ENCODE data around the gene NOS3. TPM values are rescaled to one million over a fixed set of nuclear protein-coding genes. Genes with fewer than 3 reads are reported as not detected.
A peak's percentile ranks its signal among the peaks of the same experiment; 100 is the strongest.

Gene NOS3
- total and polyA plus RNA-seq, 9 of the 15 experiments (the other 6 are each of a cell fraction or from before 2014, with no cell fraction given) = 1.1 to 121 (median 23.6) TPM

DNA sequence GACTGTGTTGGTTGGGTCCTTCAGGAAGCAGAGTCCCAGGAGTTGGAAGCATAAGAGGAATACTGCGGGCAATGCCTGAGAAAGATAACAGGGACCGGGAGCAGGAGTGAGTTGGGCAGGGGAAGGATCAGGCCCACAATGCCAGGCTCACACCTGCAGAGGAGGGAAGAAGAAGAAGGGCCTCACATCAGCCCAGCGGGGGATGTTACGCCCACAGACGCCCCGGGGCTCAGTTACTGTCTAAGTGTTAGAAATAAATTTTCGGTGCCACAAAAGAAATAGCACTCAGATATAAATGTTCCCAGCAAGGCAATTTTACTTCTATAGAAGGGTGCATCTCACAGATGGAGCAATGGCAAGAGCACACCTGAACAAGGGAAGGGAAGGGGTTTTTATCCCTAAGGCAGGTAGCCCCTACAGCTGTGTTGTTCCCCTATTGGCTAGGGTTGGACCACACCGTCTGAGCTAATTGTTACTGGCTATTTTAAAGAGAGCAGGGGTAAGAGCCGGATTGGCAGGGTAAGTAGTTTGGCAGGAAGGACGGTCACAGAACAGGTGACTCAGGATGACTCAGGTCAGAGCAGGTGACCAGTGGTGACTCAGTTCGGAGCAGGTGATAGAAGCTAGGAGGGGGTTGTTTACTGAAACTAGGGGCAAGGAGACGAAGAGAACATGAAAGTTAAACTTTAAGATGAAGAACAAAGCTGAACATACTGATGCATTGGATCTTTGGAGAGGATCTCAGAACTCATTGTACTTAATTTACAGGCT, at the start of gene NOS3 (continued):
- TF ChIP-seq, protein P1, sequence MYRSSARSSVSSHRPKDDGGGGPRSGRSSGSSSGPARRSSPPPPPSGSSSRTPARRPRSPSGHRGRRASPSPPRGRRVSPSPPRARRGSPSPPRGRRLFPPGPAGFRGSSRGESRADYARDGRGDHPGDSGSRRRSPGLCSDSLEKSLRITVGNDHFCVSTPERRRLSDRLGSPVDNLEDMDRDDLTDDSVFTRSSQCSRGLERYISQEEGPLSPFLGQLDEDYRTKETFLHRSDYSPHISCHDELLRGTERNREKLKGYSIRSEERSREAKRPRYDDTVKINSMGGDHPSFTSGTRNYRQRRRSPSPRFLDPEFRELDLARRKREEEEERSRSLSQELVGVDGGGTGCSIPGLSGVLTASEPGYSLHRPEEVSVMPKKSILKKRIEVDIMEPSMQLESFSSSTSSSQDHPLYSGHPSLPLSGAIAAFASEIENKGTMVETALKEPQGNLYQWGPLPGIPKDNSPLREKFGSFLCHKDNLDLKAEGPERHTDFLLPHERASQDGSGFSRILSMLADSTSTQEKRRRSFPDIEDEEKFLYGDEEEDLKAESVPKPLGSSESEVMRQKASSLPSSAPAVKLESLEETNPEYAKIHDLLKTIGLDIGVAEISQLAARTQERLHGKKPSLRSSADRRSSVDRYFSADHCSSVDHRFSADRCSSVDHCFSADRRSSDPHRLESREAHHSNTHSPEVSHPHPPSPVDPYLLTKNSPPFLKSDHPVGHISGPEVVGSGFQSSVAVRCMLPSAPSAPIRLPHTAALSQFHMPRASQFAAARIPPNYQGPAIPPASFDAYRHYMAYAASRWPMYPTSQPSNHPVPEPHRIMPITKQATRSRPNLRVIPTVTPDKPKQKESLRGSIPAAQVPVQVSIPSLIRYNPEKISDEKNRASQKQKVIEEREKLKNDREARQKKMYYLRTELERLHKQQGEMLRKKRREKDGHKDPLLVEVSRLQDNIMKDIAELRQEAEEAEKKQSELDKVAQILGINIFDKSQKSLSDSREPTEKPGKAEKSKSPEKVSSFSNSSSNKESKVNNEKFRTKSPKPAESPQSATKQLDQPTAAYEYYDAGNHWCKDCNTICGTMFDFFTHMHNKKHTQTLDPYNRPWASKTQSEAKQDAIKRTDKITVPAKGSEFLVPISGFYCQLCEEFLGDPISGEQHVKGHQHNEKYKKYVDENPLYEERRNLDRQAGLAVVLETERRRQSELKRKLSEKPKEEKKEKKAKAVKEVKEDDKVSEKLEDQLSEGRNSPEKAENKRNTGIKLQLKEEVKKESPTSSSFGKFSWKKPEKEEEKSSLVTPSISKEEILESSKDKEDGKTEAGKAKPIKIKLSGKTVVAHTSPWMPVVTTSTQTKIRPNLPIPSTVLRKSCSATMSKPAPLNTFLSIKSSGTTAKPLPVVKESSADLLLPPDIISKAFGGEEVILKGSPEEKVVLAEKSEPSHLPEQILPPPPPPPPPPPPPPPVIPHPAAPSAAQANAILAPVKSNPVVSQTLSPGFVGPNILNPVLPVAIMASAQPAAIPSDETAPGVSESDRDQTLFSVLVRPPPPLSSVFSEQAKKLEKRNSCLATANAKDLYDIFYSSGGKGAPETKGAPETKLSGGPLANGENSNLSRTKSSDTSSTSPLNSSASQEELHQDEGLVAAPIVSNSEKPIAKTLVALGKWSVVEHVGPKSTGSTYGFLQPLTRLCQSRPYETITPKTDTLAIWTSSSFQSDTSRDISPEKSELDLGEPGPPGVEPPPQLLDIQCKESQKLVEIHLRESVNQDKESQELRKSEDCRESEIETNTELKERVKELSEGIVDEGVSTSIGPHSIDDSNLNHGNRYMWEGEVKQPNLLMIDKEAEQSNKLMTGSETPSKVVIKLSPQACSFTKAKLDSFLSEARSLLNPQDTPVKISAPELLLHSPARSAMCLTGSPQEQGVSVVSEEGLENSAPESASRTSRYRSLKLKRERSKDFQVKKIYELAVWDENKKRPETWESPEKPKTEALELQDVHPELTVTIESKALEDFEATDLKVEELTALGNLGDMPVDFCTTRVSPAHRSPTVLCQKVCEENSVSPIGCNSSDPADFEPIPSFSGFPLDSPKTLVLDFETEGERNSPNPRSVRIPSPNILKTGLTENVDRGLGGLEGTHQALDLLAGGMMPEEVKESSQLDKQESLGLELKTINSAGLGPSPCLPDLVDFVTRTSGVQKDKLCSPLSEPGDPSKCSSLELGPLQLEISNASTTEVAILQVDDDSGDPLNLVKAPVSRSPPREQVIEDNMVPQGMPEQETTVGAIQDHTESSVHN (IDR thresholded peaks at IDR 0.05; ENCODE audit: borderline replicate concordance in 1 of 2, low read depth in 1 of 2) = peak in 1 of 2 experiments; percentile 36; a peak in 1 of 4 replicates
- TF ChIP-seq NFE2L1 (tag; IDR thresholded peaks at IDR 0.05; ENCODE audit: borderline replicate concordance, low read depth) (no peak), TRIM28 (IDR thresholded peaks at IDR 0.05) (peak; percentile 97), TRIM24 (IDR thresholded peaks at IDR 0.05) (peak; percentile 82 to 85; a peak in 3 of 4 replicates), CXXC5 (CRISPR knock-in tag; IDR thresholded peaks at IDR 0.05) (no peak), HOXB6 (CRISPR knock-in tag; IDR thresholded peaks at IDR 0.05; ENCODE audit: borderline replicate concordance) (no peak), ZNF23 (CRISPR knock-in tag; IDR thresholded peaks at IDR 0.05) (no peak), HNRNPK (IDR thresholded peaks at IDR 0.05; ENCODE audit: low read depth, low read length, poor library complexity, severe bottlenecking) (no peak), ZNF217 (CRISPR knock-in tag; IDR thresholded peaks at IDR 0.05) (no peak), ZNF316 (IDR thresholded peaks at IDR 0.05) (peak; percentile 30; the same call in 1 of the 2 replicates), ZNF668 (CRISPR knock-in tag; IDR thresholded peaks at IDR 0.05) (no peak), TCF3 (CRISPR knock-in tag; IDR thresholded peaks at IDR 0.05) (no peak)
- TF ChIP-seq, protein P2, sequence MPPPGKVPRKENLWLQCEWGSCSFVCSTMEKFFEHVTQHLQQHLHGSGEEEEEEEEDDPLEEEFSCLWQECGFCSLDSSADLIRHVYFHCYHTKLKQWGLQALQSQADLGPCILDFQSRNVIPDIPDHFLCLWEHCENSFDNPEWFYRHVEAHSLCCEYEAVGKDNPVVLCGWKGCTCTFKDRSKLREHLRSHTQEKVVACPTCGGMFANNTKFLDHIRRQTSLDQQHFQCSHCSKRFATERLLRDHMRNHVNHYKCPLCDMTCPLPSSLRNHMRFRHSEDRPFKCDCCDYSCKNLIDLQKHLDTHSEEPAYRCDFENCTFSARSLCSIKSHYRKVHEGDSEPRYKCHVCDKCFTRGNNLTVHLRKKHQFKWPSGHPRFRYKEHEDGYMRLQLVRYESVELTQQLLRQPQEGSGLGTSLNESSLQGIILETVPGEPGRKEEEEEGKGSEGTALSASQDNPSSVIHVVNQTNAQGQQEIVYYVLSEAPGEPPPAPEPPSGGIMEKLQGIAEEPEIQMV (tag; conservative IDR thresholded peaks at IDR 0.05; ENCODE audit: low read depth) = no peak
- TF ChIP-seq, protein P3, sequence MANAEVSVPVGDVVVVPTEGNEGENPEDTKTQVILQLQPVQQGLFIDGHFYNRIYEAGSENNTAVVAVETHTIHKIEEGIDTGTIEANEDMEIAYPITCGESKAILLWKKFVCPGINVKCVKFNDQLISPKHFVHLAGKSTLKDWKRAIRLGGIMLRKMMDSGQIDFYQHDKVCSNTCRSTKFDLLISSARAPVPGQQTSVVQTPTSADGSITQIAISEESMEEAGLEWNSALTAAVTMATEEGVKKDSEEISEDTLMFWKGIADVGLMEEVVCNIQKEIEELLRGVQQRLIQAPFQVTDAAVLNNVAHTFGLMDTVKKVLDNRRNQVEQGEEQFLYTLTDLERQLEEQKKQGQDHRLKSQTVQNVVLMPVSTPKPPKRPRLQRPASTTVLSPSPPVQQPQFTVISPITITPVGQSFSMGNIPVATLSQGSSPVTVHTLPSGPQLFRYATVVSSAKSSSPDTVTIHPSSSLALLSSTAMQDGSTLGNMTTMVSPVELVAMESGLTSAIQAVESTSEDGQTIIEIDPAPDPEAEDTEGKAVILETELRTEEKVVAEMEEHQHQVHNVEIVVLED (CRISPR knock-in tag; IDR thresholded peaks at IDR 0.05) = no peak

All from K562 (cell line).